Astrocyte (in vitro differentiated cells and primary cell): ENCODE measurements around the gene GRAMD4. TPM values are rescaled to one million over a fixed set of nuclear protein-coding genes. Genes with fewer than 3 reads are reported as not detected.

Source experiments
- DNase-seq: peaks from one replicate; pipeline ENCODE4 v3.0.0-alpha.2; 2010; ENCODE audit warnings: low read depth
- FAIRE-seq: peaks from 2 replicates; lab custom pipeline; 2011; peaks lifted over from hg19 to GRCh38; lab: Jason Lieb, UNC
- H2AFZ ChIP-seq: 2 replicates; pipeline ENCODE4 v1.6.0; 2012; ENCODE audit warnings: low read depth, low read length, inconsistent platforms
- H3K27ac ChIP-seq: 2 replicates; pipeline ENCODE4 v1.5.1; 2011; ENCODE audit warnings: low read depth, low read length, inconsistent platforms
- H3K27me3 ChIP-seq: 2 replicates; pipeline ENCODE4 v1.6.0; 2011; ENCODE audit warnings: low read length, inconsistent platforms; ENCODE audit not compliant: insufficient read depth
- H3K36me3 ChIP-seq: 2 replicates; pipeline ENCODE4 v1.5.1; 2011; ENCODE audit warnings: low read length, inconsistent platforms; ENCODE audit not compliant: insufficient read depth
- H3K4me1 ChIP-seq: 2 replicates; pipeline ENCODE4 v1.5.1; 2011; ENCODE audit warnings: low read length, inconsistent platforms; ENCODE audit not compliant: insufficient read depth
- H3K4me2 ChIP-seq: 2 replicates; pipeline ENCODE4 v1.6.0; 2012; ENCODE audit warnings: low read length, inconsistent platforms
- H3K4me3 ChIP-seq: 2 replicates; pipeline ENCODE4 v1.5.1; 2011; ENCODE audit warnings: low read depth, mild to moderate bottlenecking, low read length, inconsistent platforms; ENCODE audit not compliant: insufficient read depth
- H3K79me2 ChIP-seq: 2 replicates; pipeline ENCODE4 v1.6.0; 2012; ENCODE audit warnings: mild to moderate bottlenecking, low read length, inconsistent platforms; ENCODE audit not compliant: insufficient read depth
- H3K9ac ChIP-seq: 2 replicates; pipeline ENCODE4 v1.6.0; 2012; ENCODE audit warnings: mild to moderate bottlenecking, low read length, inconsistent platforms
- H3K9me3 ChIP-seq: 2 replicates; pipeline ENCODE4 v1.5.1; 2012; ENCODE audit warnings: low read depth, mild to moderate bottlenecking, low read length, inconsistent platforms; ENCODE audit not compliant: insufficient read depth
- H4K20me1 ChIP-seq: 2 replicates; pipeline ENCODE4 v1.6.0; 2012; ENCODE audit warnings: low read length, inconsistent platforms; ENCODE audit not compliant: insufficient read depth
- H3K27ac Mint-ChIP-seq: one replicate; pipeline ENCODE4 v1.8.0; 2021; ENCODE audit warnings: mild to moderate bottlenecking, mixed read lengths; ENCODE audit not compliant: unreplicated experiment
- H3K27me3 Mint-ChIP-seq: one replicate; pipeline ENCODE4 v1.8.0; 2021; ENCODE audit warnings: low read depth, mixed read lengths; ENCODE audit not compliant: unreplicated experiment
- H3K36me3 Mint-ChIP-seq: one replicate; pipeline ENCODE4 v1.8.0; 2021; ENCODE audit warnings: low read depth, mixed read lengths; ENCODE audit not compliant: unreplicated experiment
- H3K4me1 Mint-ChIP-seq: one replicate; pipeline ENCODE4 v1.8.0; 2021; ENCODE audit warnings: low read depth, mixed read lengths; ENCODE audit not compliant: unreplicated experiment
- H3K4me3 Mint-ChIP-seq: one replicate; pipeline ENCODE4 v1.8.0; 2021; ENCODE audit warnings: mild to moderate bottlenecking, moderate library complexity, mixed read lengths; ENCODE audit not compliant: unreplicated experiment
- H3K9me3 Mint-ChIP-seq: one replicate; pipeline ENCODE4 v1.8.0; 2021; ENCODE audit warnings: mild to moderate bottlenecking, mixed read lengths; ENCODE audit not compliant: unreplicated experiment
- CTCF ChIP-seq: IDR thresholded peaks from 2 replicates; pipeline ENCODE4 v1.5.1; 2011; ENCODE audit warnings: low read depth, mild to moderate bottlenecking, inconsistent platforms, low read length, moderate library complexity; ENCODE audit not compliant: insufficient read depth
- EZH2 ChIP-seq: IDR thresholded peaks from 2 replicates; pipeline ENCODE4 v1.6.1; 2012; ENCODE audit warnings: mild to moderate bottlenecking, low read length, inconsistent platforms; ENCODE audit not compliant: insufficient read depth
- total RNA-seq: library from RNA; stranded (reverse); gene quantifications from 2 replicates; pipeline ENCODE4 v1.2.1, GENCODE V29; 2021

GRAMD4 gene
- total RNA-seq, 1 donor from 2014 or later: 17.8 TPM

DNA sequence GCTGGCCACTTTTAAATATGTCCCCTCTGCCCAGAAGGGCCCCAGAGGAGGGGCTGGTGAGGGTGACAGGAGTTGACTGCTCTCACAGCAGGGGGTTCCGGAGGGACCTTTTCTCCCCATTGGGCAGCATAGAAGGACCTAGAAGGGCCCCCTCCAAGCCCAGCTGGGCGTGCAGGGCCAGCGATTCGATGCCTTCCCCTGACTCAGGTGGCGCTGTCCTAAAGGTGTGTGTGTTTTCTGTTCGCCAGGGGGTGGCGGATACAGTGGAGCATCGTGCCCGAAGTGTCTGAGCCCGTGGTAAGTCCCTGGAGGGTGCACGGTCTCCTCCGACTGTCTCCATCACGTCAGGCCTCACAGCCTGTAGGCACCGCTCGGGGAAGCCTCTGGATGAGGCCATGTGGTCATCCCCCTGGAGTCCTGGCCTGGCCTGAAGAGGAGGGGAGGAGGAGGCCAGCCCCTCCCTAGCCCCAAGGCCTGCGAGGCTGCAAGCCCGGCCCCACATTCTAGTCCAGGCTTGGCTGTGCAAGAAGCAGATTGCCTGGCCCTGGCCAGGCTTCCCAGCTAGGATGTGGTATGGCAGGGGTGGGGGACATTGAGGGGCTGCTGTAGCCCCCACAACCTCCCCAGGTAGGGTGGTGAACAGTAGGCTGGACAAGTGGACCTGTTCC lies 46.5 kb downstream of the GRAMD4 start:
- TF ChIP-seq CTCF (no peak), EZH2 (no peak)
- no peaks in the 10 kb centered on the region for H3K36me3 Mint-ChIP-seq
- no peak overlapping the region for H2AFZ ChIP-seq

DNA sequence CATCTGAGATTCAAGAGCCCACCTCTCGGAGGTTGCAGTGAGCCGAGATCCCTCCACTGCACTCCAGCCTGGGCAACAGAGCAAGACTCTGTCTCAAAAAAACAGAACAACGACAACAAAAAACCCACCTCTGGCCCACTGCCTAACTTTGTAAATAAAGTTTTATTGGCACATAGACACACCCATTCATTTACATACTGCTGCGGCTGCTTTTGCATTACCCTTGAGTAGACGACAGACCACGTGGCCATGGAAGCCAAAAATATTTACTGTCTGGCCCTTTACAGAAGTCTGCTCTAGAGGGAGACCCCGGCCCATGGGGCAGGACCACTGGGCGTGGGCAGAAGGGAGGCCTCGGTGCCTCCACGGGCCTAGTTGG lies 47.0 kb downstream of the GRAMD4 start:
- Mint-ChIP-seq H3K27me3 (no peaks in the 10 kb centered on the region), H3K4me1 (no peaks in the 10 kb centered on the region), H3K36me3 (no peaks in the 10 kb centered on the region), H3K9me3 (no peaks in the 10 kb centered on the region), H3K27ac (no peak overlapping the region), H3K4me3 (no peak overlapping the region)
- Histone ChIP-seq H3K9me3 (no peaks in the 10 kb centered on the region), H3K27me3 (no peaks in the 10 kb centered on the region), H3K9ac (no peak overlapping the region), H3K36me3 (no peaks in the 10 kb centered on the region), H3K4me1 (peaks cover 8% of the 10 kb centered on the region), H3K27ac (no peak overlapping the region), H3K4me3 (no peak overlapping the region), H4K20me1 (peaks cover 3% of the 10 kb centered on the region), H3K4me2 (no peak overlapping the region), H3K79me2 (no peaks in the 10 kb centered on the region), H2AFZ (no peak overlapping the region)
- no peak for DNase-seq
- no peak for FAIRE-seq
- TF ChIP-seq CTCF (no peak), EZH2 (no peak)

More for the DNA sequence above, 46.5 kb downstream of the GRAMD4 start:
- Histone ChIP-seq H3K36me3 (no peaks in the 10 kb centered on the region), H3K79me2 (no peaks in the 10 kb centered on the region), H3K4me3 (no peak overlapping the region), H3K9ac (no peak overlapping the region), H4K20me1 (peaks cover 7% of the 10 kb centered on the region), H3K4me2 (no peak overlapping the region), H3K27me3 (no peaks in the 10 kb centered on the region), H3K4me1 (peaks cover 8% of the 10 kb centered on the region), H3K9me3 (no peaks in the 10 kb centered on the region), H3K27ac (no peak overlapping the region)
- Mint-ChIP-seq H3K27ac (no peak overlapping the region), H3K4me3 (no peak overlapping the region), H3K4me1 (peaks cover 1% of the 10 kb centered on the region), H3K27me3 (no peaks in the 10 kb centered on the region), H3K9me3 (no peaks in the 10 kb centered on the region)
- FAIRE-seq (no peak), DNase-seq (no peak)

GRCh38 chr22:46668116-46668515 lies 47.9 kb downstream of the GRAMD4 start:
- Histone ChIP-seq H3K4me2 (no peak overlapping the region), H2AFZ (no peak overlapping the region), H3K4me3 (no peak overlapping the region), H3K79me2 (no peaks in the 10 kb centered on the region), H3K36me3 (no peaks in the 10 kb centered on the region), H3K9ac (no peak overlapping the region), H3K27me3 (no peaks in the 10 kb centered on the region), H4K20me1 (no peaks in the 10 kb centered on the region), H3K27ac (no peak overlapping the region), H3K4me1 (peaks cover 8% of the 10 kb centered on the region), H3K9me3 (no peaks in the 10 kb centered on the region)
- no peak overlapping the region for H3K27ac Mint-ChIP-seq
- DNase-seq (no peak), FAIRE-seq (no peak)
- no peak overlapping the region for H3K4me3 Mint-ChIP-seq
- no peaks in the 10 kb centered on the region for H3K4me1 Mint-ChIP-seq
- H3K9me3 Mint-ChIP-seq: no peaks in the 10 kb centered on the region
- H3K36me3 Mint-ChIP-seq: no peaks in the 10 kb centered on the region
- H3K27me3 Mint-ChIP-seq: no peaks in the 10 kb centered on the region
- TF ChIP-seq EZH2 (no peak), CTCF (no peak)
